ENCODE results near the gene TMEM42.

GRCh38 chr3:44903751-44904150 is 42.0 kb downstream of the TMEM42 start:
- no peak for TF ChIP-seq ZNF70 (CRISPR knock-in tag; IDR thresholded peaks at IDR 0.05)
- no peak for TF ChIP-seq BACH2 (CRISPR knock-in tag; IDR thresholded peaks at IDR 0.05; ENCODE audit: borderline replicate concordance)
- TF ChIP-seq POU6F1 (CRISPR knock-in tag; IDR thresholded peaks at IDR 0.05; ENCODE audit: borderline replicate concordance, low read depth): no peak
- no peak for TF ChIP-seq RARB (CRISPR knock-in tag; IDR thresholded peaks at IDR 0.05)
- no peak for TF ChIP-seq PATZ1 (CRISPR knock-in tag; IDR thresholded peaks at IDR 0.05; ENCODE audit: borderline replicate concordance)
- TF ChIP-seq ISL1 (CRISPR knock-in tag; IDR thresholded peaks at IDR 0.05): no peak
- no peak for TF ChIP-seq ZFP30 (CRISPR knock-in tag; IDR thresholded peaks at IDR 0.05)
- no peak for TF ChIP-seq OSR1 (CRISPR knock-in tag; IDR thresholded peaks at IDR 0.05)
- TF ChIP-seq ZNF565 (CRISPR knock-in tag; conservative IDR thresholded peaks at IDR 0.05; ENCODE audit: low read depth): no peak
- TF ChIP-seq GLIS3 (CRISPR knock-in tag; IDR thresholded peaks at IDR 0.05): no peak
- TF ChIP-seq CSRNP3 (CRISPR knock-in tag; IDR thresholded peaks at IDR 0.05): no peak

Measured in SK-N-SH treated with all-trans-retinoic acid at 6 μM for 48 hours (cell line).